Left lobe of liver (tissue), 2 donors: ENCODE data around the gene MED10. TPM values are rescaled to one million over a fixed set of nuclear protein-coding genes. Genes with fewer than 3 reads are reported as not detected.
"Not testable (repeated sequence)": the region's sequence is repeated elsewhere in the genome, so short reads cannot be mapped to it uniquely, and the experiment has no call there.

ENCODE experiments used
- ATAC-seq: fragments of 200-7000 bp; cut with Tn5 transposase; one replicate; pipeline ENCODE4 v1.9.1; 2020; ENCODE audit warnings: mild to moderate bottlenecking, moderate library complexity
- DNase-seq: peaks from one replicate; pipeline ENCODE4 v3.0.0-alpha.2; 2020; ENCODE audit warnings: low spot score
- total RNA-seq: library from RNA; stranded (reverse); gene quantifications from one replicate; pipeline ENCODE4 v1.2.1, GENCODE V29; 2021
- donor health status: DM: no; HTN: no; CAD: no; lungs with moderate emphysema.
- donor health status: DM: no; HTN: yes; CAD: no.

Gene MED10
- total RNA-seq, 1 donor from 2014 or later: 9.5 TPM

DNA sequence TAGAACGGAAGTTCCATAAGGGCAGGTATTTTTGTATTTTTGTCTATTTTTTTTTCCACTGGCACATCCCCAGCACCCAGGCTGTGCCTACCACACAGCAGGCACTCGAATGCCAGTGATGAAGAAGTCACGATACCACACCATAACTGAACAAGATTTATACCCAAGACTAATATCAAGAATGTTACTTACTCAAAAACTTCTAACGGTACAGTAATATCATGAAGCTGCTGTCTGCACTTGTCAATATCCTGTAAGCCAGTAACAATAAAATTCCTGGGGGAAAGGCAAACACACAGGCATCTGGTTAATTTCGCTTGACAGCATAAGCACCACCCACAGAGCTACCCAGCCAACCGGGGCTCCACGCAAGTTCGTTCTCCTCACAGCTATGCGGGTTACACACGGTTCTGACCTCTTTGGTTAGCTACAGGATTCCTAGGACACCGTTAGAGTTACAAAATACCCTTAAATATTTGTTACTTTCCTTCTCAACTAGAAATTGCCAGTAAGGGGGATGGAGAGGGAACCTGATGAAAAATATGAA is 1.3 kb downstream of the MED10 start:
- ATAC-seq (no peak), DNase-seq (no peak)

DNA sequence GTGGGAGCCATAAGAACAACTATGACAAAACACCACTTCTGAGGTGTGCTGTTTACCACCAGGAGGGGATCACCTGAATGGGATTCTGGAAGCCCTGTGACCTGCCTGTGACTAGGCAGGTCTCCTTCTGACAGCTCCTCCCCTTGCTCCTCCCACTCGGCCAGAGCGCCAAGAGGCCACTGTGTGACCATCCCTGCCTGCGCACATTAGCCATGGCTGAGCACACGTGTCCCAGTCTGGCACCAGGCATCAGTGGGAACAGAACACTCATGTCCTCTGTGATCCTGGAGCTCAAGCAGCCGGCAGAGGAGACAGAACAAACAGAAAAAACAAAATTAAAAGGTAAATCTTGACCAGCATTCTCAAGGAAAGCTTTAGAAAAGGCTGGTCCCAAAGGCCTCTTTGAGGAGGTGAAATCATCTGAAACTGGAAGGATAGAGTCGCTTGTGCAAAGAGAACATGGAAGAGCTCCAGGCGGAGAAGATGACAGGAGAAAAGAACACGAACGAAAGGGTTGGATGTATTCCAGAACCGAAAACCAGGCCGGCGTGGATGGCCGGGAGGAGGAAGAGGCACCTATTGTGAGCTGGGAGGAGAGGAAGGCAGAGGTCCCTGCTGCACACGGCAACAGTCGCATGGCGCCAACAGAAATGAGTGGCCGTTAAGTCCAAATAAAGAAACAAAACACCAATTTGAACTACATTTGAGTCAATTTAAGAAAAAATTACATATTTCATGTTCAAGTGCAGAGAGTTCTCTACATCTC is 5.1 kb downstream of the MED10 start:
- DNase-seq: no peak
- ATAC-seq: peak; percentile 12

DNA sequence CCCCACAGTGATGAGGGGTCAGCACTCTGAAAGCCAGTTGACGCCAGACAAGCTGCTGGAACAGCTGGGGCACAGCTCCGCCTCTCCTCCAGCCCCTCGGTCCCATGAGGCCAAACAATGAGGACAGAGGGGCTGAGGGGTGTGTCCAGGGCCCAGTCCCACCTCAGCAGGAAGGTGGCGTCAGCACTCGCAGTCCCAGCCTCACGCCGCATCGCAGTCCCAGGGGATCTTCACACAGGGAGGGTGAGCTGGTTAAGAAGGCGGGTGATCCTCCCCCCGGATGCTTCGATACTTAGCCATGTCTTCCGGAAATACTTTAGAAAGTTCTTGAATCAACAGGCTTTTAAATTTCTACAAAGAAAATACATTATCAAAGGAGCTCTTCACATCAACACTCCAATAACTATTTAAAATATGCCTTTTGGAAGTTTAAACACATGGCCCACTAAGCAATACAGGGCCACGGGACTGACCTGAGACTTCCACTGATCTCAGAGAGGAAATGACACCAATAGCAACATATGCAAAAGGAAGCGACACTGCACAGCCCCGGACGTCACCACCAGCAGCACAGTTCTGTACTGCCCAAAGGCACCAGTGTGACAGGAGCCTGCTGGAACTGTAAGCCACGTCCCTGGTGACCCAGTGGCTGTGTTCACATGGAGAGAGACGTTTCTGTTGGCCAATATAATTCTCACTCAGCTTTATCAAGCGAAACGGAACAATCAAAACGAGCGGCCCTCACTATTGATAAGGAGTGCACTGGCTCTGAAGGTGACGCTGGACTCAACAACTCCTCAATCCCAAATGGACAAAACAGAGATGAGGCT is 5.9 kb downstream of the MED10 start:
- DNase-seq (no peak), ATAC-seq (peak; percentile 67)

DNA sequence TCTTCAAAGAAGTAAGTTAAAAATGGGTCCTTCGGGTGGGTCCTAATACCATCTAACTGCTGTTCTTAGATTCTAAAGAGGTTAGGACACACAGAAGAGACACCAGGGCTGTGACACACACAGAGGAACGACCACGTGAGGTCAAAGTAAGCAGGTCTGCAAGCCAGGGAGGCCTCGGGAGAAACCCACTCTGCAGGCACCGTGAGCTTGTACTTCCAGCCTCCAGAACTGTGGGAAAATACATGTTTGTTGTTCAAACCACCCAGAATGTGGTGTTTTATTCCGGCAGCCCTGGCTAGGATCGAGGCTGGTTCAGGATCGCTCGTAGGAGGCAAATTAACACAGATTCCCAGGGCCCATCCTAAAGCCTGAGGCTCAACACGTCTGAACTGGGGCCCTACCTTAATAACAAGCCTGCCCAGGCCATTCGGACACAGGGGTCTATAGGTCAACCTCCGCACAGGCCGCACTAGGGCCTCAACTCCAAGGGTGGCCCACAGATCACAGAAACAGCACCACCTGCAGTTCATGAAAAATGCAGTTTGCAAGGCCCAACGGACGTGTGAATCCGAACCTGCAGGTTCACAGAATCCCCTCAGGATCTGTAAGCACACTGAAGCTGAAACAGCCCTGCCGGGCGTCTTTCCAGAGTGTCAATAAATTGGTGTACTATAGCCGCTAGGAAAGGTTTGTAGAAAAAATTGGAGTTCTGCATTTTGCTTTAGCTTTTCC is 7.1 kb downstream of the MED10 start:
- ATAC-seq (no peak), DNase-seq (no peak)

DNA sequence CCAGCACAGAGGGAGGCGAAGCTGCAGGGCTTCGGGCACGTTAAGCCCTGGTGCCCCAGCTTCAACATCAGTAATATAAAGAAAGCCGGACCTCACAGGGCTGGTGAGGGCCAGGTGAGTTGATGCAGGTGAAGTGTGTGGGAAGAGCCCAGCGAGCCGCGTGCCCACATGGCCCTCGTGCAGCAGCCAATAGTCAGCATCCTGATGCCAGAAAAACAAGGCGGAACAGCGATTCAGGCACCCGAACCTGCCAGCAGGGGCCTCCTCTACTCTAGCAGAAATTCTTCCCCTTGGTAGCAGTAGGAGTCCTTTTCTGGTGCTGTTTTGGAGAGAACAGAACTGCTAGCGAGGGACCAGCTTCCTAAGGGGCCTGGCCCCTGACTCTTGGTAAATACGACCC is 7.8 kb downstream of the MED10 start:
- no peak for ATAC-seq

DNA sequence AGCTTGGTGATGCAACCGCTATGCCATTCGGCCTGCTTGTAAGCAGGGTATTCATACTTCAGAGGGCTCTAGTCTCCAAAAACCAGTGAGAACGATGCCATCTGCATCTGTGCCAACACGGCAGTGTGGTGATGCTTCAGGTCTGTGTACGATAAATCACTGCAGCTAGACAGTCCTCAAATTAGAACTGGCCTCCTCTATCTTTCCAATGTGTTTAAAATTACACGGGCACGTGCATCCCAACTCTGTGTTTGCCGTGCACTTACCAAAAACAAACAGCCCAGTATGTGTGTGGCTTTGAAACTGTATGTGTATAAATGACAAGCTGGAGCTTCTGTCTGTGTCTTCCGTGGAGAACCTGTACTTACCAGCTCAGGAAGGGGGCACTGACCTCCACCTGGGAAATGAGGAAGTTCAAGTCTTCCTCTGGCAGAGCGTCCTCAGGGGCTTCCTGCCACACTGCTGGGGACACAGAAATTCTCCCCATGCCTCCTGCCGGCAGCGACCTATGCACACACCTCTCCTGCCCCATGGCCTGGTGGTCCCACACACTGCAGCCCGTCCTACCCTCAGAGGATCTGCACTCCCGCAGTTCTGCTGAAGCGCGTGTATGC is 12.3 kb downstream of the MED10 start:
- DNase-seq: peak; percentile 8
- no peak for ATAC-seq

More for the DNA sequence above, 7.8 kb downstream of the MED10 start:
- DNase-seq: no peak

DNA sequence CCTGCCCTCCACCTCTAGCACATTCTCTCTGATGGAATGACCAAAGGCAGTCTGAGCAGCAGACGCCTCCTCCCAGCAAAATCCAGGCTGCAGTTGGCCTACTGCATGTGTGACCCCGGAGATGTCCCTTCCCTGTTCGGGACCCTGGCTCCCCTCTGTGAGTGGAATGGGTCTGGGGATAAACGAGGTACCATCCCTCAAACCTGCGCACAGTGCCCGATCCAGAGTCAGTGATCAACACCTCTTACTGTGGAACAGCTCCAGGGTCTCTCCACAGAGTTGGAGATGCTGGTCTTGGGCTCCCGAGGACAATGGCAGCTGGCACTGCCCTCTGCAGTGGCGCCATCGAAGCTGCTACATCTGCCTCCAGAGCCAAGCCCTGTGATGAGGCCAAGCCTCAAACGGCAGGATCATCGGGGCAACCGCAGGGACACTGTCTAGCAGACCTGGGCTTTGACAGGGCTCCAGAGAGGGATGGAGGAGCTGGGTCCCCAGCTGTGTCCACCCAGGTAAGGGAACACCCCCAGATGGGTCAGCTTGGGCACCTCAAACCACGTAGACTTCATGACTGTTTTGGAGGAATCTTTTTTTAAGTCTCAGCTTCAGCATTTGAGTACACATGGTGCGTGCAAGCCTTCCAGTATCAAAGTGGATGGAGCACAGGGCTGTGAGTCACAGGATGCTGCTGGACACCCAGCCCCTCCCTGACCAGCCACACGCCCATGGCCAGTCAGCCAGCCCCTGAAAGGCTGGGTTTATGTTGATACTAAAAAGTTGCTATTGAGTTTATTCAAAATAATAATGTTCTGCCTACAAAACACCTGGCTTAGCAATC is 13.0 kb downstream of the MED10 start:
- no peak for ATAC-seq
- peak; percentile 32 for DNase-seq

DNA sequence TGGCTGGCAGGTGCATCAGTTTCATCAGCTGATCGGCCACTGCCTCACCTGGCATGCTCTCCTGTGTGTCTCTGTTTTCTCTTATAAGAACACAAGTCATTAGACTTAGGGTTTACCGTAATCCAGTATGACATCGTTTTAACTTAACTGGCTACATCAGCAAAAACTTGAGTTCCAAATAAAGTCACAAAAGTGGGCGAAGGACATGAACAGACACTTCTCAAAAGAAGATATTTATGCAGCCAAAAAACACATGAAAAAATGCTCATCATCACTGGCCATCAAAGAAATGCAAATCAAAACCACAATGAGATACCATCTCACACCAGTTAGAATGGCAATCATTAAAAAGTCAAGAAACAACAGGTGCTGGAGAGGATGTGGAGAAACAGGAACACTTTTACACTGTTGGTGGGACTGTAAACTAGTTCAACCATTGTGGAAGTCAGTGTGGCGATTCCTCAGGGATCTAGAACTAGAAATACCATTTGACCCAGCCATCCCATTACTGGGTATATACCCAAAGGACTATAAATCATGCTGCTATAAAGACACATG is 14.8 kb downstream of the MED10 start:
- ATAC-seq: not testable (repeated sequence)
- peak; percentile 11 for DNase-seq

DNA sequence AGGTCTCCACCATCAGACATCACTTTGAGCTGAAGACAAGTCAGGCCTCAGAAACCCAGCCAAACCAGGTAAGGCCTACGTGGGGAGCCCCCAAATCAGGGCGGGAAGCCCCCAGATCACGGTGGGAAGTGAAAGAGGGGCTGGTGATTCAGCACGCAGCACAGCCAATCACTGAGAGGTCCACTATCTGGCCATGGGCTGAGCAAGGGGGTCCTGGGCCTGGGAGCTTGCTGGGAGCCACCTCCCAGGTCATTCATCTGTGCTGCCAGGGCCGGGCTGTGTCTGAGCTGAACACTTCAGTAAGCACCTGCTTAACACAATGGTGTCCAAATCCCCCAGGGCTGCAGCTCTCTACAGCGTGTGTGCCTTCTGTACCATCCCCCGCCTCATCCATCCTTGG is 15.5 kb downstream of the MED10 start:
- peak; percentile 27 for DNase-seq

DNA sequence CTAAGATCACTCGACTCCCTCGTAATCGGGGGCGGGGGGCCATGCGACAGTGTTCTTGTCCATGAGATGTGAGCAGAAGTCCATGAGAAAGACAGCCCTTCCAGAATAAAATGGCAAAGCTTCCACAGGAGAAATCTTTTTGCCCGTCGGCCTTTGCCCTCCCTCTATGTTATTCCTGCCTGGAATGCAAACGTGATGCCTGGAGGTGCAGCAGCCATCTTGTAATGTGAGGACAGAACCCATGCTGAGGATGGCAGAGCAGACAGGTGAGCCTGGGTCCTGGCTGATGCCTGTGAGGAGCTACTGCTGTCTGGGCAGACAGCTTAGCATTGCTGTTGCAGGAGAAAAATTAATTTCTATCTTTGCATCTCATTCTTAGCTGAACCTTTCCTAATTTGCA is 17.2 kb downstream of the MED10 start:
- DNase-seq: no peak
- ATAC-seq: no peak

More for the DNA sequence above, 15.5 kb downstream of the MED10 start:
- ATAC-seq: no peak

DNA sequence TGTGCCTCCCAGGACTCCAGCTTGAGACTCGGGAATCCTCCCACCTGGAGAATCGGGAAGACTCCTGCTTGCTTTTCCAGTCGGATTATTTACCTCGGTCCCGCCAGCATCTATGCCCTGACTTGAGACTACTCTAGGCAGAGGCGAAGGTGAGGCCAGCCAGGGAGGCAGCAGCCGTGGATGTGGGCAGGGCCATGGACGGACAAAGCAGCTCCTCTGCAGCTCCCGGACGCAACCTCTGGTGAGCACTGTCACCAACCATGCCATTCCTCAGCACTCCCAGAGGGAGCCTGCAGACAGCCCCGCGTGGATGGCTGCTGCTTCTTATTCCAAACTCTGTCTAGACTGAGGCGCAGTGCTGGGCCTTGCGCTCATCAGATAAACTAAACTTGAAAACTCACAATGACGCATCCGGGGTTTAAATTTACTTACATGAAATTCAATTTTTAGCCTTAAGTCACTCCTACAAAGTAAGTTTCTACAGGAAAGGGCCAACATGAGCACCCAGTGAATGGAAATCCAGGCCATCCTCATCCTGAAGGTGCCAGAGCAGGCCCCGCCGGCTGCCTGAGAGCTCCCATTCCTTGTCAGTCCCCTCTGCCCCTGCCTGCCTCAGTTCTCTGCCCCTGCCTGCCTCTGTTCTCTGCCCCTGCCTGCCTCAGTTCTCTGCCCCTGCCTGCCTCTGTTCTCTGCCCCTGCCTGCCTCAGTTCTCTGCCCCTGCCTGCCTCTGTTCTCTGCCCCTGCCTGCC is 17.8 kb downstream of the MED10 start:
- ATAC-seq (no peak), DNase-seq (no peak)

DNA sequence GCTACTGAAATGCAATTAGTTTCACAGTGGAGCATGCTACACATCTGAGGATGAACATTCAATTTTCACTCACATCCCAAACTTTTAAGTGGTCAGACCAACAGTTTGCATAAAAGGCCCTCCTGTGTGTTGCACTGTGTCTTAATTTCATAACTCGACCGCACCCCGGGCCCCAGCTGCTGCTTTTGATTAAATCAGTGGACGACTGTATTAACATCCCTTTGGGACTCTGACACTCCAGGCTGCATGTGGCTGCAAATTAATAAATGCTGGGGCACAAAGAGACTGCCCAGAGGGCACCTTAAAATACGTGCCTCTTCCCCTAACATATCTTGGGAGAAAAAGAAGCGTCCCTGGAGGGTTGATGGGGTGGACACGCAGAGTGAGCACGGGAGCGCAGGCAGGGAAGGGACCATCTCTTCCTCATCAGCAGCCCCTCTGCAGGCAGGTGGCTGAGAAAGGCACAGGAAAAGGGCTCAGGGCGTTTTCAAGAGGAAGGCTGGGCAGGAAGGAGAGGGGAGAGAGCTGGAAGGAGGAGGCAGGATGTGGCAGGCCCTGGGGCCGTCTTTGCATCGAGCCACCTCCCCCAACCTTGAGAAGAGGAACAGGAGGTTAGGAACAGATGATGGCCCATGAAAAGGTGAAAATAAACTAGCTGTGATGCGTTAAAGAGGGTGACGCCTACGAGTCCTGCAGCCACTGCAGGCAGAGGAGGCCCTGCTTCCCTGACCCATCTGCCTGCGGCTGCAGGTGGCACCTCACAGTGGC is 18.6 kb downstream of the MED10 start:
- no peak for DNase-seq
- no peak for ATAC-seq

DNA sequence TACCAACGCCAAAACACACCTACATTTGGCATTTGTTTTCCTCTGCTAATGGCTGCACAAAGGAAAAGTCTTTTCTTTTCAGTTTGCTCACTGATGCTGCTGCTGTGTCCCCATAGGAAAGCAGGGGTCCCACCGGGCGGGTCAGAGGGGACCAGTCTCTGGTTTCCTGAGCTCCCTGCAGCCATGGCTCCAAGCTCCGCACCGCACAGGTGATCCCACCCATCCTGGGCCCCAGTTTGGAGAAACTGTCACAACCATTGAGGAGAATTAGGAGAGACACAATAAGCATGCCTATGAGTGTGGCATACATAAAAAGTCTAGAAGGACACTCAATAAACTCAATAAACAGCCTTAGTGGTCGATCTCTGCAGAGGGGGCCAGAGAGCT is 19.9 kb downstream of the MED10 start:
- DNase-seq (no peak), ATAC-seq (no peak)

DNA sequence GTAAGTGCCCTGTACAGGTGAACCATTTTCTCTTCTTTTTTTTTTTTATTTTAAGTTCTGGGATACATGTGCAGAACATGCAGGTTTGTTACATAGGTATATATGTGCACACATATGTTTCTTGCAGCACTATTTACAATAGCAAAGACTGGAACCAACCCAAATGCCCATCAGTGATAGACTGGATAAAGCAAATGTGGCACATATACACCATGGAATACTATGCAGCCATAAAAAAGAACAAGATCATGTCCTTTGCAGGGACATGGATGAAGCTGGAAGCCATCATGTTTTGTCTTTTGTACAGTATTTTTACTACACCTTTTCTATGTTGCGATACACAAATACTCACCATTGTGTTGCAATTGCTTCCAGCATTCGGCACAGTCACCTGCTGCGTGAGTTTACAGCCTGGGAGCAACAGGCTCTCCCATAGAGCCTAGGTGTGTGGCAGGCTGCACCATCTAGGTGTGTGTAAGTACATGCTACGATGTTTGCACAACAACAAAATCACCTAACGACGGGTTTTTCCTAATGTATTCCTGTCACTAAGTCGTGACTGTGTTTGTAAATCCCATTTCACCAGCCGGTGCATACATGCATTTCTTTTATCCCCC is 20.4 kb downstream of the MED10 start:
- DNase-seq, ATAC-seq: not testable (repeated sequence)

DNA sequence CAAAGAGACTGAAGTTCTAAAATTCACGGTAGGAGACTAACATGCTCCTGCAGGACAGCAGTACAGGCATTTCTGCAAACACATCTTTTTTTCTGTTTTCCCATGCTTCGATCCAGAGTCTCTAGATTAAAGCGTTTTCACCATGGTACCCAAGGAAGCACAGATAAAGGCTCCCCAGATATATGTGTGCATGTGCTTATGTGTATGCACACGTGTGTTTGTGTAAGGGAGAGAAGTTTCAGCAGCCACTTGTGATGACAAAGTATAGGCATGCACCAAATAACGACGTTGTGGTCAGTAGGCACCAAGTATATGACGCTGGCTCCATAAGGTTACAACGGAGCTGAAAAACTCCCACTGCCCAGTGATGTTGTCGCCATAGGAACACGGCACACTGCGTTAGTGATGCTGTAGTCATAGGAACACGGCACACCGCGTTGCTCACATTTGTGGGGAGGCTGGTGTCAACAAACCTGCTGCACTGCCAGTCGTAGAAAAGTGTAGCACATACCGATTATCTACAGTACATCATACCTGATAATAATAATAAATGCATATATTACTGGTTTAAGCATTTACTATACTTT is 21.7 kb downstream of the MED10 start:
- DNase-seq (no peak), ATAC-seq (no peak)

DNA sequence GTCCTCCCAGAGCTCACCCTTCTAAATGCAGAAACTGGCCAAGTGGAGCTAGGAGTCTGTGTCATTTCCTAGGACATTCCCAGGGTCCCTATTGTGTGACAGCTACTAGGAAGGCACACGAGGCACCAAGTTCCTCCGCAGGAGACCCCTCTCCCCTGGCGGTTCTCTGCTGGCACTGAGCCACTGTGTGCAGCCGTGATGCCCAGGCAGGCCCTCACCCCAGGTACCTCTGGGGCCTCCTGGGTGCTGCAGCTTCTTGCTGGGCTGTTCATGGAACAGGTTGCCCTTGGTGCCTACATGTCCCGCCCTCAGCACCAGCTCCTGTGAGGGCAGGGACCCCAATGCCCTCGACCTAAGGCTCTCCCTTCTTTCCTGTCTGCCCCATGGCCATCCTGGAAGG is 23.1 kb downstream of the MED10 start:
- DNase-seq (no peak), ATAC-seq (no peak)

DNA sequence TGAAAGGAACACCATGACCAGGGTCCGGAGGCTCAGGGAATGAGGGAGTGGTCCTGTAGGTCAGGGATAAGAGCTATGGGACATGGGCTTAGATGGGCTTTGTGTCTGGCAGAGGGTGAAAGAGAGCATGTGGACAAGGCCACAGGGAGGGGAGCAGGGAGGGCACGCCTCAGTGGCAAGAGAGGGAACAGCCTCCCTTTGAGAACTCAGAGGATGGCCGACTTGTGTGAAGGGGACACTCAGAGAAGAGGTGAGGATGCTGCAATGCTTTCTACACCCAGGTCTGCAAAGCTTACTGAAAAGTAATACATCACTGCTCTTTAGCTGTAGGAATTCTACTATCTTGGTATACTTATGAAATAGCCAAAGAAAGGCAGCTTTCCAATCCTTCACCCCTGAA is 23.5 kb downstream of the MED10 start:
- DNase-seq (no peak), ATAC-seq (no peak)
